GM06990 (cell line): Measurements from ENCODE around the gene CDK11A.
A peak's percentile ranks its signal among the peaks of the same experiment; 100 is the strongest.
"Not testable (repeated sequence)": the region's sequence is repeated elsewhere in the genome, so short reads cannot be mapped to it uniquely, and the experiment has no call there.

ENCODE experiments used
- DNase-seq: peaks from one replicate; pipeline ENCODE4 v3.0.0-alpha.2; 2011; ENCODE audit not compliant: insufficient read length; ENCODE audit errors: extremely low read depth
- H3K27me3 ChIP-seq: replicated peaks from 2 replicates; pipeline ENCODE4 v1.6.0; 2011; ENCODE audit warnings: low read length; ENCODE audit not compliant: control insufficient read depth, insufficient read depth
- H3K36me3 ChIP-seq: 2 replicates; pipeline ENCODE4 v1.5.1; 2011; ENCODE audit warnings: low read length; ENCODE audit not compliant: control insufficient read depth, insufficient read depth
- H3K4me3 ChIP-seq: replicated peaks from 2 replicates; pipeline ENCODE4 v1.5.1; 2011; ENCODE audit warnings: low read depth, mild to moderate bottlenecking, control low read depth, low read length
- CTCF ChIP-seq: IDR thresholded peaks from 2 replicates; pipeline ENCODE4 v1.5.1; 2011; ENCODE audit warnings: low read length, control low read depth, mild to moderate bottlenecking, inconsistent platforms; ENCODE audit not compliant: insufficient read depth, poor library complexity, severe bottlenecking

Gene CDK11A

DNA sequence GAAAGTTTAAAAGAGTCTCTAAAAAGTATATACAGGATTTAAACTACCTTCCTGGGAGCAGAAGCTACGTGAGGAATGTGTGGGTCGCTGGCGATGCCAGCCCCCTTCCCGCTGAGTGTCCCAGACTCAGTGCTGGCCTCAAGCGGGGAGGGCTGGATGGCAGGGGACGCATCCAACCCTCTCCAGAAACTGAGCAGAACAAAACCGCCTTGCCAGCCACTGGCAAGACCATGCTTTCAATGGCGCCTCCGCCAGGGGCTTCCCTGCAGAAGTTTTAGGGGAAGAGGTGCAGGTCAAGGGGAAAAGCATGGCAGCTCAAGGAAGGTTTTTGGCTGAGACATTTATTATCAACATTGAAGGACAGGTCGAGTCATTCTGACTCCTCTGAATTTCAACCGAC is 28.0 kb upstream of the CDK11A start:
- TF ChIP-seq CTCF, result no peak
- no peak overlapping the region for H3K4me3 ChIP-seq
- peaks cover 27% of the 10 kb centered on the region for H3K36me3 ChIP-seq
- DNase-seq, result no peak
- H3K27me3 ChIP-seq, result no peaks in the 10 kb centered on the region

GRCh38 chr1:1749941-1750340 is 25.8 kb upstream of the CDK11A start:
- H3K27me3 ChIP-seq, H3K4me3 ChIP-seq, DNase-seq: not testable (repeated sequence)
- peaks cover 17% of the 10 kb centered on the region for H3K36me3 ChIP-seq

DNA sequence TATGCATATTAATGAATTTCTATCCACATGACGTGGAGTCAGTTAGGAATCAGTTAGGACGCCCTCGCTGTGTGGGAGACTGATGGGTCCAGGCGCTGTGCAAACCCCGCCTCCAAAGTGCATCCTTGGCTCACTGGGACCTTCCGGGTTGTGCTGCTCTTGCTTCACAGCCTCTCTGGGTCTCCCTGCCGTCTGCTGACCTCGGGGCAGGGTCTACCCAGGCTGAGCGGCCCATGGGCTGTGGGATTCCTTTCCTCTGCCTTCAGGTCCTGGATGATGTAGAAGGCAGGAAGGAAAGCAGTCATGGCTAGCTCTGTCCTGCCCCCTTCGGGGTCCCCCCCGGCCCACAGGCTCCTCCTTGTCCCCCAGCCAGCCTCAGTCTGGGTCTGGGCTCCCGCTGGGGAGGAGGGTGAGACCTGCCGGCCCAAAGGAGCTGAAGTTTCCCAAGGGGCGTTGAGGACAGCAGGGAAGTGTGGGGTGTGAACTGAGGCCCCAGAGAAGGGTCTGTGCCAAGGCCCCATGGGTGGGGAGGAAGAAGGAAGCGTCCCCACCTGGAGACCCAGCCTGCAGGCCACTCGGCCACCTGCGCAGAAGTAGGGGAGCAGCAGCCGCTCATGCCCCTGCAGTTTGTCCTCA is 24.6 kb upstream of the CDK11A start:
- DNase-seq, result no peak
- Histone ChIP-seq H3K4me3 (no peak overlapping the region), H3K36me3 (peaks cover 9% of the 10 kb centered on the region), H3K27me3 (no peaks in the 10 kb centered on the region)
- no peak for TF ChIP-seq CTCF

GRCh38 chr1:1746566-1746909 is 22.4 kb upstream of the CDK11A start:
- DNase-seq, H3K4me3 ChIP-seq, H3K36me3 ChIP-seq, H3K27me3 ChIP-seq: not testable (repeated sequence)

DNA sequence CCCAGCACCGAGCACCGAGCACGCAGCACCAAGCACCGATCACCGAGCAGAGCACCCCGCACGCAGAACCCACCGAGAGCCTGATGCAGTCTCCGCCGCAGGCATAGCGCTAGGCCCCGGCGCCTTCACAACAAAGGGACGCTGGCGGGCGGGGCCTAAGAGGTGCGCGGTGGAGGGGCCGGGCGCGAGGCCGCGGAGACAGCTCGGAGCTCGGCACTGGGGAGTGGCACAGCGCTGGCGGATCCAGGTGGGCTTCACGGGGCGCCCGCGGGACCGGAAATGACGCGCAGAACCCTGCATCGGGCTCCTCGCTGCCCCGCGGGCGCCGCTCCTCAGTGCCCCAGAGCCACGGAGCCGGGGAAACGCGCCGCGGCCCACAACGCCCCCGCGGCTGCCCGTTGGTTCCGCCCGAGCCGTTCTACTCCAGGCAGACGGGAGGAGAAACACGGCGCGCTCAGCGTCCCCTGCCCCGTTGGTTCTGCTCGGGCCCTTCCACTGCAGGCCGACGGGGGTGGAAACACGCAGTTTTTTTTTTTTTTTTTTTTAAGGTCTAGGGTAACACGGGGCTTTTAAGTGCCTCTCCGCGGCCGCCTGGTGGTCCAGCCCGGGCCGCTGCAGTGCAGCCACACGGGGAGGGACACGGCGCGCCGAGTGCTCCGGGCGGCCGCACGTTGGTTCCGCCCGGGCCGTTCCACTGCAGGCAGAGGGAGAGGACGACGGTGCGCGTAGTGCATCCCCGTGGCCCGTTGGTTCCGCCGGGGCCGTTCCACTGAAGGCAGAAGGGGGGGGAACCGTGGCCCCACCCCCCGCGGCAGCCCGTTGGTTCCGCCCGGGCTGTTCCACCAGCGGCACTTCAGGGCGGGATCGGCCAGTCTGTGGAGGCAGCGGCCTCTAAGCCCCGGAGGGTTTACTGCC is 21.8 kb upstream of the CDK11A start:
- not testable (repeated sequence) for H3K27me3 ChIP-seq, H3K36me3 ChIP-seq
- DNase-seq, result peak; percentile 60
- peak overlapping the region; percentile 40 for H3K4me3 ChIP-seq

DNA sequence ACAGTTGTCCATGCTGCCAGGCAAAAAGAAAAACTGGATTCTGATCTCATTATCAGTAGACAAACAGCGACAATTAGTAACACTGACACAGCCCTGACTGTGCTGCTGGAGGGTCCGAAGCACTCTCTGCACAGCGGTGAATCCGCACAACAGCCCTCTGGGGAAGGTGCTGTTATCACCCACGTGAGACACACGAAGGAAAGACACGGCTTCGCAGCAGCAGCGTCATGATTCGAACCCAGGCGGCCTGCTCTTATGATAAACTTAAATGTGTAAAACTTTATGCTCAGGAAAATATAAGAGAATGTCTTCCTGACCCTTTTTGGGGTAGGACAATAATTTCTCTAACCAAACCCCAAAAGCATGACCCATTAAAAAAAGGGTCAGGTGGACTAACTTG is 18.4 kb upstream of the CDK11A start:
- H3K27me3 ChIP-seq, H3K4me3 ChIP-seq, H3K36me3 ChIP-seq, DNase-seq: not testable (repeated sequence)

DNA sequence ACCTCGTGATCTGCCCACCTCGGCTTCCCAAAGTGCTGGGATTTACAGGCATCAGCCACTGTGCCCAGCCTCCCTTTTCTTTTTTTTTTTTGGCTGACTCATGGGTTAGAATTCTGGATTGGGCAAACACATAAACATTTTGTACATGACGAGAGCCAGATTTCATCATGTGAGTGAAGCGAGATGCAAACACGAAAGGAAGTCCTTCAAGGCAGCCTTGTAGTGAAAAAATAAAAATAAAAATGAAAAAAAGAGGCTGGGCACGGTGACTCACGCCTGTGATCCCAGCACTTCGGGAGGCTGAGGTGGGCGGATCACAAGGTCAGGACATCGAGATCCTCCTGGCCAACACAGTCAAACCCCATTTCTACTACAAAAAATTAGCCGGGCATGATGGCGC is 16.9 kb upstream of the CDK11A start:
- DNase-seq, H3K36me3 ChIP-seq, H3K27me3 ChIP-seq, H3K4me3 ChIP-seq: not testable (repeated sequence)

- not testable (repeated sequence) for H3K27me3 ChIP-seq, H3K36me3 ChIP-seq, H3K4me3 ChIP-seq, DNase-seq
These were observed 14.7 kb upstream of the CDK11A start for GRCh38 chr1:1738799-1739337.

- H3K27me3 ChIP-seq, H3K36me3 ChIP-seq, DNase-seq, H3K4me3 ChIP-seq: not testable (repeated sequence)
These were observed 13.8 kb upstream of the CDK11A start for GRCh38 chr1:1737675-1738590.
